Daoy (cell line): ENCODE data around the gene IP6K3. TPM values are rescaled to one million over a fixed set of nuclear protein-coding genes. Genes with fewer than 3 reads are reported as not detected.

ENCODE experiments used
- DNase-seq: peaks from one replicate; pipeline ENCODE4 v3.0.0-alpha.2; 2015; ENCODE audit warnings: low read depth
- total RNA-seq: library from RNA; depleted of rRNA; stranded (reverse); fragments of >200 nt; shearing (Covaris generic); gene quantifications from 2 replicates; pipeline ENCODE4 v1.2.3, GENCODE V29; 2014

IP6K3 gene
- total RNA-seq, 1 experiment from 2014 or later, result not detected

DNA sequence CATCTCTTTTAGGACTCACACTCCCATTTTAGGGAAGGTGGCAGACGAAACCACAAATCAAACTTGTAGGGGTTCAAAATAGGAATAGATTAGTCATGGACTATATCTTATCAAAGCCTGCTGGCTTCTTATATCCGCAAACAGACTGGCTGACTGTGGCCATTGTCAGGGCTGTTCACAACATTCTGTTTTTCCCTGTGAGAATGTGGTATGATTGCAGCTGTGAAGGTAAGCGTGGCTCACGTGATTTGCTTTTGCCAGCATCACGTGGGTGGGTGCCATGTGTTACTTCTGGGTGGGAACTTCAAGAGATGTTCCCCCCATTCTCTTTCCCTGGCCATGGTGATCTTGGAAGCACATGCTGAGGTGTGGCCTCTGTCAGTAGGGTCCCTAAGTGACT, 5.9 kb downstream of the IP6K3 start:
- no peak for DNase-seq

DNA sequence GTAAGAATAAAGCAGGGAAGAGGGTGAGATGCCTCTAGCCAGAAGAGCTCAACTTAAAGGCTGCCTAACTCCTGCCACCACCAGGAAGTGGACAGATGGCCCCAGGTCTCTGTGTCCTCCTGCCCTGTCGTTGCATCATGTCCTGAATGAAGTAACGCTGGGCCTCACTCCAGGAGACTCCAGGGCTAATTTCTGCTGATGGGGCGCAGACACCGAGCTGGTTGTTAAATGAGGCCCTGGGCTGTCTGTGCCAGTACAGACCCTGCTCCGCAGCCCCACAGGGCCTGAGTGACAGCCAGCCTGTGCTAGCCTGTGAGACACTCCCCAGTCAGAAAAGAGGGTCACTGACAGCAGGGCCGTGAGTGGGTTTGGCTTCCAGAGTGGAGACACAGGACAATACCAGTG, 6.5 kb downstream of the IP6K3 start:
- DNase-seq, result no peak

DNA sequence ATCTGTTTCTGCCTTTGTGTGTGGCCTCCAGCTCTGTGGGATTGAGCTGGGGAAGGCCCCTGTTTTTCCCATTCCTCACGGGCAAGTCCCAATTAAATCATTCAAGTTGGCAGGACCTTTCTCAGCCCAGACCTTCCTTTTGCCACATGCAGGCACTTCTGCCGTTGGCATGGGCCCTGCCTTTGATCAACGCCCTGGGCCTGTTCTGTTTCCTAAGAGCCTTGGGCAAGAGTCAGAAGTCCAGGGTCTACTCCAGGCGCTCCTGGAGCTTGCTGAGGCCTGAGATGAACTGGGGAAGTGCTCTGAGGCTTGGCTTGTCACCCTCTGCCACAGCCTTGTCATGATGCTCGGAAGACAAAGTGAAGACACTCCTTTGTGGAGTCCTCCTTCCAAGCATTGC, 7.1 kb downstream of the IP6K3 start:
- DNase-seq, result no peak

DNA sequence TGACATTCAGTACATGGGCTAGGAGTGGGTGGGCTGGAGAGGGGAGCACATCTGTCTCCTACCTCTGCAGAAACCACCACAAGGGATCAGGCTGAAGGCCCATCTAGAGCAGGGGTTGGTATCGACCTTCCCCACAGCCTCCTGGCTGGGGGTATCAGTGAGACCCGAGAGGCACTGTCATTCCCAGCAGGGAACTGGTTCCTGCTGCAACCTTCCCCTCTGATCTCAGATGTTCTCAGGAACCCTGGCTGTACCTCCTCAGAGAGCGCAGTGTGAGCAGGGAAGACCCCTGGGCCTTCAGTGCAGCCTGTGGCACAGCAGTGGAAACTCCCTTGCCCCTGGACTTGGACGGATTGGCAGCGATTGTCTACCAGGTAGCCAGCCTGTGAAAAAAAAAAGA, 7.8 kb downstream of the IP6K3 start:
- DNase-seq, result no peak

DNA sequence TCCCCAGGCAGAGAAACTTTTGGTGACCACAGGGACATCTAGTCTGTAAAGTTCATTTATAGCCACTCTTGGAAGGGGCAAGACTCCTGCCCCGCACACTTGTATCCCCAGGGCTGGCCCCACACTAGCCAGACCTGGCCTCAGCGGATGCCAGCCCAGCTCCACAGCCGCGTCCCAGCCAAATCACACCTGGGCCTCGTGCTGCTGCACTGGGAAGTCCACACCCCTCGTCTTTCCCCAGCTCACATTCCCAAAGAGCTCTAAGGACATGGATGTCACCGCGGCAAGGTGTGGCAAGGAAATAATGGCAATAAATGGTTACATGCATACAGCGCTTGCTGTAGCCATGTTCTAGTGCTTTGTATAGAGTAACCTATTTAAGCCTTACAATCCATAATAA, 8.6 kb downstream of the IP6K3 start:
- no peak for DNase-seq

DNA sequence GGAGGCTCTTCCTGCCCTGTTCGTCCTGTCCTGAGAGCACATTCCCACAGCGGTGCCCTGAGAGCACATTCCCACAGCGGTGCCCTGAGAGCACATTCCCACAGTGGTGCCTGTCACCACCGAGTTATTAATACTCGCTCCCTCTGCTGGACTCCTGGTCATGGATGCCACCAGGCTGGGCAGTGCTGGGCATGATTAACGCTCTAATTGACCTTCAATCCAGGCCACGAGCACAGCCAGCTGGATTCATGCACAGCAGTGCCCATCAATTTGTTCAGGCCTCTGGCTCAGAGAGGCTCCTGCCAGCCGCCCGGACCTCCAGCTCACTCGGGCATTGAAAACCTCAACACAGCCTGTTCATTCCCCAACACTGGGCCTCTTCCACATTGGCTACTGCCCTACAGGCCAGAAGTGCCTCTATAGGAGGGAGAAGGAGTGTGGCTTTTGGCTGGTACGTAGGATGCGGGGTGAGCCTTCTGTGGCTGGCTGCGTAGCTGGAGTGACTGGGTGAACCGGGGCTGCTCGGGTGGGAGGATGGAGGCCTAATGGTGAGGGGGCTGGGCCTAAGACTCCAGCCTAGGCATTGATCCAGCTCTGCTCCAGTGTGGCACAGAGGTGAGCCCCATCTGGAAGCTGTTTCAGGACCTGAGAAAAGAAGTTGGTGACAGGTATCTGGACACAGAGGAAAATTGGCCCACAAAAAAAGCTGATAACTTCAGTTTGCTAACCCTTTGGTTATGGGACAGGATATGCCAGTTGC, 9.3 kb downstream of the IP6K3 start:
- DNase-seq, result no peak

DNA sequence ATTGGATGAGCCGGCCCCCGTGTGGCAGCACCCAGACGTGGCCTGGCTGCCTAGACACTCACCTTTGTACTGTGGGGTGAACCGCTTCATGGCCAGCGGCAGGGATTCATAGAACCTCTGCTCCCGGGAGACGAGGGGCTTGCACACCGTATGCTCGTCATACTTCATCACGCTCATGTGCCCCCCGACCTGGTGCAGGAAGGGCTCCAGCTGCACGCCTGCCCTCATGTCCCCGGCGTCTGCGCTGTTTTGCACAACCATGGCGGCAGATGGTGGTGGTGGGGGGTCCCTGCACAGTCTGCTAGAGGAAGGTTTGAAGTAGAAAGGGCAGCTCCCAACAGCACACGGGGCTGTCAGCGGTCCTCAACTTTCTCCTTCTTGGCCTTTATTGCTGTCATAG, 11.5 kb downstream of the IP6K3 start:
- DNase-seq, result no peak

DNA sequence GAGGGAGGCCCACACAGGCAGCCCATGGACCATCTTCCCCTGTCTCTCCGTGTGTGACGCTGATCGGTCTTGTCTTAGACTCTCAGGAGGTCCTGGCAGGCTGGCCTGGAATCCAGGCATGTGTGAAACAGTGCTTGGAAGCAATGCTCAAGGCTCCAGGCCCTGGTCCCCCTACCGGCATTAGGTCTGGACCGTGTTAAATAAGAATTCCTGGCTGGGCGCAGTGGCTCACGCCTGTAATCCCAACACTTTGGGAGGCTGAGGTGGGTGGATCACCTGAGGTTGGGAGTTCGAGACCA, 13.0 kb downstream of the IP6K3 start:
- no peak for DNase-seq

DNA sequence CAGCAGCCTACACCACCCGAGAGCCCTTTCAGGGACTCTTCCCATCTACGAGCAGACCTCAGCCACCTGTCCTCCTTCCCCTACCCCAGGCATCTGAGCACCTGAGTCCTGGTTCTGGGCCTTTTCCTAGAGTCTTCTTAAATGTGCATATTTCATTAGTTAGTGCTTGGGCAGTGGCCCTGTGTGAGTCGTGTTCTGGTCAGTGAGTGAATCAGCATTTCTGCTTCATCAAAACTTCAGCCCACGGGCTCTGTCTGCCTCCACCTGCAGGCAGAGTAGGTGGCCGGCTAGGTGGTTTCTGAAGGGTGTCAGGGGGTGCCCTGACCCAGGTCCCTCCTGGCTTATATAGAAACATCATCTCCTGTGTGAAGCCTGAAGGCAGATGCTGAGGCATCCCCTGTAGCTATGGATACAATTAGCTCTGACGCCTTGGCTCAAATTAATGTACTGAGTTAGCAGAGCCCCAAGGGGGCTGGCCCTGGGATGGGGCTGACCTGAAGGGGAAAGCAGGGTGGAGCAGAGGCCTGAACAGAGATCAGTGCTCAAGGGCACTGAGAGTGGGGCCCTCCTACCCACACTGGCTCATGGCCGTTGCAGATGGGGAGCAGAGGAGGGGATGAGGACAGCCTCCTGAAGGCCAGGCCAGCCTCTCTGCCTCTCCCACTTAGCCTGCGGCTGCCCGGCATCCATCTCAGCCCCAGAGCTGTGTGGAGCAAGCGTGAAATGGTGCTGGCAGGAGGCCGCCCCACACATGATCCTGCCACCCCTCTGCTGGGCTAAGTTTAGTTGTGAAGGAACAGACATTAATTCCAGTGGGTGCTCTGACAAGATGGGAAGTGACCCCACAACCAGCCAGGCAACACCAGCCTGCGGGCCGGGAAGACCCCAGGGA, 13.6 kb downstream of the IP6K3 start:
- no peak for DNase-seq

DNA sequence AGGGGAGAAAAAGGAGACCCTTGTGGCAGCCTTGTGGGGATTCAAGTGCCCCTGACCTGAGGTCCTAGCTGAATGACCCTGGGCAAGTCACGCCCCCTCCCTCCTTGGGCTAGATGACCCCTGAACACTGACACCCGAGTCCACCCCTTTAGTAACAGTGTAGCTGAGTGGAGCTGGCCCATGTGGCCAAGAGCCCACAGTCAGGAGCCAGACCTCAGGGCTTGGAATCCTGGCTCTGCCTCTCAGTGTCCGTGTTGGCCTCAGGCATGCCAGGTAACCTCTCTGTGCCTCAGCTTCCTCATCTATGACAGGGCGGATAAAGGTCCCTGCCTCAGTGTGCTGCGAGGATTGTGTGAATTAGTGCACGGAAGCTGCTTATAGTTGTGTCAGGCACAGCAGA, 14.3 kb downstream of the IP6K3 start:
- no peak for DNase-seq

DNA sequence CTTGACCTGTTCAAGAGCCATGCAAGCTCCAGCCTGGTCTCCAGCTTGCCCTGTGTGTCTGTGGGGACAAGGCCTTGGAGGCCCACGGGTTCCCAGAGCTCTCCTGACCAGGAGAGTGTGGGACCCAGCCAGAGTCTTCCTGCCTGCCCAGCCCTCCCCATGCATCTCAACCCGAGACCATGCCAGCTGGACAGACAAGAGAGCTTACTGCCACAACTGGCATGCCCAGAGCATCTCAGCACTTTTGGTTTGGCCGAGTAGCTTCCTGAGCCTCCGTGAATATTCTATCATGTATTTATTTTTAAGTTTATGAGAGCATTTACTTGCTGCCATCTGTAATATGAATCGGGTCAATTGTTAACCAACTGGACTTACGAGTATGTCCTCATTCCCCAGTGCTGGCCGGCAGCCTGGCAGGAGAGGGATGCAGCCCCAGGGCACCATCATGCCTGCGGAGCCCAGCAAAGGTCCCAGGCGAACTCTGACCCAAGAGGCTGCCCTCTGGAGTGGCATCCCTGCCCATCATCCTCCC, 14.9 kb downstream of the IP6K3 start:
- DNase-seq, result no peak

DNA sequence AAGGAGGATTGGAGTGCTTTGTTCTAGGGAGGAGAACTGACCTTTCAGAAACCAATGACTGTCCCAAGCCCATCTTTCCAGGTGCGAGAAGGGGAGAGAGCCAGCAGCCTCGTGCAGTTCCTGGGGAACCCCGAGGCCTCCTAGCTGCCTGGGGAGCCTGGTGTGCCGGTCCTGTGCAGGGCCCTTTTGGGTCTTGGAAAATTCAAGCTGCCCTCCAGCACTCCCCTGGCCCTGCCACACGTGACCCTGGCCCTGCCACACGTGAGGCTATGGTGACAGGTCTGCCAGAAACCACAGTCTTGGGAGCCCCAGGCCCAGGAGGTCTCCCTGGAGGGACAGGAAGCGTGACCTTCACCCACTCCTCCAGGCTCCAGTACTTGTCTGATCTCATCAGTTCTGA, 15.7 kb downstream of the IP6K3 start:
- no peak for DNase-seq

DNA sequence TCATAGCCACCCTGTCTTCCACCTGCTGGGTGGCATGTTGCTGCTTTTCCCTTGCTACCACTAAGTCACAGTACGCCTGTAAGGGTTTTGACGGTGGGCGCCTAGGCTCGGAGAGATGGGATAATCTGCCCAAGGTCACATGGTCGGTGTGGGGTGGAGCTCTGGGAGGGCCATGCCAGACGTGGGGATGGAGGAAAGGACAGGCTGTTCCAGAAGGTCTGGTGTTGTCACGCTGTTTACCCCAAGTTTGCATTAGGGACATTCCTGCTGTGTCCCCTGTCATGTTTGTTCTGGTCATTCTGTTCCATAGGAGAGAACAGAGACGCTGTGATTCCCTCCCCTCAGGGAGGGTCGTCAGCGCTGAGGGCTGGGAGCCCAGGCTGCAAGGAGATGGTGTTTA, 16.1 kb downstream of the IP6K3 start:
- DNase-seq, result no peak

DNA sequence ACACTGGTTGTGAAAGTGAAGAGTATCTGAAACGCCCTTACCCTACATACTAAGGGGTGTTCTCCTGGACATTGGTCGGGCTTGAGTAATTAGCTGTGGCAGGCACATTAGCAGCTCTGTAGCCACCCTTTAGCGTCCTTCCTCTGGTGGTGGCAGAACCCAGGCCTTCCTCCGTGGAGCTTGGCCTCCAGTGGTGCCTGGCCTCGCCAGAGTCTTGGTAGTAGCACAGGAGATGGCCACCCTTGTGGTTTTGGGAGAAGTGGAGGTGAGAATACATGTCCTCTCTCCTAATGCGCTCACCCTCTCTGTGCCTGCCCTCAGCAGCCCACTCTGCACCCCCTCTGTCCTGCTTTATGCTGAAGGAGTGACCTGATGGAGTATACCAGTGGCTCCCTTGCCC, 17.6 kb downstream of the IP6K3 start:
- DNase-seq, result no peak

DNA sequence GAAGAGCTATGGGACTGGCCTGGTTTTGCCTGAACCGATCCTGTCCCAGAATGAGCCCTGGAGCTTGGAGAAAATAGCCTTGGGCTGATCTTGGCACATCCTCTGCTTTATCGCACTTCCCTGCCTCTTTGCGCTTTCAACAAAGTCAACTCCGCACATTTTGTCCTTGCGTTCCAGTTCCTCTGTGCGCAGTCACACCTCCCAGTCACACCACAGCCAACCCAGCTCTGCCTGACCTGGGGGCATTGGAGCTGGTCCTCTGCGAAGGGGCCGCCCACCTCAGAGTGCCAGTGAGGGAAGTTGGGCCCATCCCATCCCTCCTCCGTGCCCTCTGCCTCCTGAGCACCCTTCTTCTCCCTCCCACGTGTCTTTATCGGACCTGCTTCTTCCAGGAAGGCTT, 18.3 kb downstream of the IP6K3 start:
- no peak for DNase-seq

DNA sequence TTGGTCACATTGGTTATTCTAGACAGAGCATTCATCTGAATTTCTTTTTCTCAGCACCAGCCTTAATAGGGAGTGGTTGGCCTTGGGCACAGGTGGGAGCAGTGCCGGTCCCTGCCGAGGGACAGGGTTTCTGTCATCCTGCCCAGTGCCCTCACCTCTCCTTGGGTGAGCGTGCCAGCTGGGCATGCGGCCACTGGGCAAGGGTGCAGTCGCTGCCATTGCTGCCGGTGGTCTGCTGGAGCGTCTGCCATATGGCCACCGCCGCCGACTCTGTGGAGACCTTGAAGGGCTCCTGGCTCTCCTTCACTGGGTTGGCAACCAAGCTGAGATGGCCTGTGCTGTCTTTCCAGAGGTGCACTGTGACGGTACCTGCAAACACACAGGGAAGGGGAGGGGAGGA, 18.8 kb downstream of the IP6K3 start:
- DNase-seq, result no peak

DNA sequence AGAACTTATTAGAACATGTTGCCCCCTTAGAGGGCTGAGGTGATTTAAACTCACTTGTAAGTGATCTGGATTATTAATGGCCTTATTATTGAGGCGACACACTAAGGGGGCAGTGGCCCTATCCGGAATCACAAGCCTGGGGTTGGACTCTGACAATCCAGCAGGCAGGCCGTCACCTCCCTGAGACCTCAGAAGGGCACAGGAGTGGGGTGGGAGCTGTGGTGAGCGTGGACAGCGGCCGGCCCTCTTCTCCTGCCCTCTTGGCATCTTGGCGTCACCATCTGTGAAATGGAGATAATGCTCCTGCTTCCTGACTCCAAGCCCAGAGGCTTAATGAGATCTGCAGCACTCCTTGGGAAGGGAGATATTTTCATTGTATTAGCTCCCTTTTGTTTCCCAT, 19.6 kb downstream of the IP6K3 start:
- DNase-seq, result no peak

DNA sequence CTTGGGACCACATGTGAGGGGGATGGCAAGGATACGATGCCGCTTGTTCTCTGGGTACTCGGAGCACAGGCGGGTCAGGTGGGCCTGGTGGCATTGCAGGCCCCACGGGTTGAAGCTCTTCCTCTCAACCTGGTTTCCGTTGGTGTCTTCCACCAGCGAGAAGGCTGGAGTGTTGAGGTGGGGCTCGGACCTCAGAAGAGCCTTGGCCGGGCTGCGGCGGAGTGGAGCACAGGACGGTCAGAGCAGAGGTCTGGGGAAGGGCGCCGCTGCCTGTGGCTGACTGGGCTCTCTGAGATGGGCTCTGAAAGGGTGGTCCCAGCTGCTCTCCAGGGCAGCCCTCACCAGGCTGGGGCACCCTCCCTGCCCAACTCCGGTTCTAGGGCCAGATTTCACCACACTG, 20.0 kb downstream of the IP6K3 start:
- no peak for DNase-seq

DNA sequence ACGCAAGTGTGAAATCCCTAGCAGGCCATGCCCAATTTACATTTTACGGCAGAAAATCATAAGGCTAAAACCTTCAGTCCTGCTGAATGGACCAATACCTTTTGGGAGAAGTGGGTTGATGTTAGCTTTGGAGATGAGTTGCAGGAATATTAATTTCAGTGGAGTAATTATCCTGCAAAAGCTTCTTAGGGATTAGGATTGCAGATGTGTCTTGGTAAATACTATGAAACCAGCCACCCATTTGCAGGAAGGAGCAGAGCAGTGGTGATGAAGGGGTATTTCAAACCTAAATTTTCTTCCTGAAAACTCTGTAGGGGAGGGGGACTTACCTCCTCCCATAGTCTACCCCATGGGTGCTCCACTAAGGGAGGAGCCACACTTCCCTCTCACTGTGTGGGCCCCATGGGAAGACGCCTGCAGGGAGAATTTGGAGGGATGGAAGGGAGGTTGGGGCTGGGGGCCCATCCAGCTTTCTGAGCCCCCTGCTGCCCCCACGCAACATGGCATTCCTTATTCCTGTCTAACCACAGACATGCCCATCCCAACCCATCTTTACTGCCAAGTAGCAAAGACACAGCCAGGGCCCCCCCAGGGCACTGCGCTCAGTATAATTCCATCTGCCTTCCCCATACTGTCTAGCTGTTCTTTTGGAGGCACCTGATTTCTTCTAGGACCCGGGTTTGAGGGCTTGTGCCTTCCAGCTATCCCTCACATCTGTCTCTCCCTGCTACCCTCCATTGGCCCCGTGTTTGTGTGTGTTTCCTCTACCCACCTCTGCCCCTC, 20.6 kb downstream of the IP6K3 start:
- DNase-seq, result no peak

DNA sequence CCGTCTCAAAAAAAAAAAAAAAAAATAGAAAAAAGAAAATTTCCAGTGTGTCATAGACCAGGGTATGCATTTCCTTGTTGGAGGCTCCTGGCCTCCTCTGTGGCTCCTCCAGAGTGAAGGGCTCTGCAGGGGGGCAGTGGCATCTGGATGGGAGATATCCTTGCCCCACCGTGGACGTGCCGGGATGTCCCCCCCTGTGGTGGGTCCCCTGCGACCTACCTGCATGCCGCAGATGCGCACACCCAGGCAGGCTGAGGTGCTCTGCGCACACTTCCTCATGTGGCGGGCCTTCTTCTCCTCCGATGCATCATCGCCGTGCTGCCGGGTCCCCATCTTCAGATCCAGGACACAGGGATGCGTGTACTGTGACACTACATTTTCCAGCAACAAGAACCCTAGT, 21.5 kb downstream of the IP6K3 start:
- no peak for DNase-seq

DNA sequence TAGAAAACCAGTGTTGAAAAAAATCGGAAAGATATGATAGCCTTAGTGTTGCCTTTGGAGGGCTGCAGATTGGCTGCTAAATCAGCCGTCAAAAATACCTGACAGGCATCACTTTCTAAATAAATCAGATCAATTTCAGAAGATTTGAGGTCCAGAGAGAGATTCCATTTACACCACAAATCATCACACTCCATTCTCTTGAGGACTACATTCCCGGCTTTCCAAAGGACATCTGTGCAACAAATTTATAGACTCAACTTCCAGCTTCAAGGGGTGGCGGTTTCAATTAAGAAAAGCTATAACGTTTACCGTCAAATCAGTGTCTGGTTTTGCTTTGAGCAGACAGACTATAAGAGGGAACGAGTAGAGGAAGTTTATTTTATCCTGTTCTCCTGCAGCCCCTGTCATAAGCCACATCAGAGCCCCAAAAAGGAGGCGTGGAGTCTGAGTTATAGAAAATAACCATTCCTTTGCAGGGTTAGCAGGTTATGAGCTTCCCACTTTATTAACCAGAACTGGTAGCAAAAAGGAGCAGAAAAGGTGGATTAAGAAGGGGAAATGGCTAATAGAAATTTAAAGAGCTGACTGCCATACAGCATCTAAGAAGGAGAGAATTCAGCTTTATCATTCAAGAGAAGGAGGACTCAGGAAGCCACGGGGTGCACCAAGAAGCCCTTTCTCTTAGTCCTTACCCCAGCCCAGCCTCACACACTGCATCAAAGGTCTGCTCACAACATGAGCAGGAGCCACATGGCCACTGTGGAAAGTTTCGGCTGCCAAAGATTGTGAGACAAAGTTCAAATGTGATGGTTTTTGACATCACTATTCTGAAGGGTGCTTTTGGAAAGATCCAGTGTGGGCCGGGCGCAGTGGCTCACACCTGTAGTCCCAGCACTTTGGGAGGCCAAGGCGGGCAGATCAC, 22.3 kb downstream of the IP6K3 start:
- no peak for DNase-seq
